ENCODE results near the gene IPO9. TPM values are rescaled to one million over a fixed set of nuclear protein-coding genes. Genes with fewer than 3 reads are reported as not detected.

Gene IPO9
- total RNA-seq, 1 experiment from 2014 or later, result 80.6 TPM

DNA sequence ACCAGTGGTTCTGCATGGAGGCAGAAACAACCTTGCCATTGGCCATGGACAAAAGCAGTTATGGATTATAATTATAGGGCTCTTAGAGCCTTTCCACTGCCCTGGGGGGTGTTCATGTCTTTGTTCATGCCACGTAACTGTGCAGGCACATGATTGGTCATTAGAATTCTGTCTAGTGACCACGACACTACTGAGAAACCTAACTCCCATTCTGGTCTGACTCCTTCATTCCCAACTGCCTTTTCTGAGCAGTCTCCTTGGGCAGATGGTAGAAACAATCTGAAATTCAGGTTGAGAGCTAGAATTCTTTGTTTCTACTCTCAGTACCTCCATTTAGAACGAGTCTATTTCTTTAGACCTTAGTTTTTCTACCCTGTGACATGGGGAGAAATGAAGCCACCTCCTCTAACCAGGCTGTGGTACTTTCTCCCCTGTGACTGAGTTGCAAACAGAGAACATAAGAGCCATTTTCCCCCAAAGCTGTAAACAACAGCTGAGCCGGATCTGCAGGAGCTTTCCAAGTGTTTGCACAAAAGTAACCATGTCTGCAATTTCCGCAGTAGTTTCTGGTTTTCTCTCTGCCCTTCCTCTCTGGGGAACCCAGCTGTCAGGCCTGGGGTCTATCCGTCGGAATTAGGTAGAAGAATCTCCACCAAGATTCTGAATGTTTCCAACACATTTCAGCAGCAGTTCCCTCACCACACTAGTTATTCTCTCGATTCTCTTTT lies 37.7 kb upstream of the IPO9 start:
- RAD21 ChIA-PET (ENCODE audit: low non-redundant PET in 1 of 2, low total read pairs in 2 of 2, uncharacterized antibody in 2 of 2, unreplicated experiment in 2 of 2), result interaction anchor here (0.6 to 3.2 kb wide), 3 partner anchors 81 to 203 kb away, joined by 5 to 40 read pairs (median 28); no protein-coding TSS in a partner anchor
- H3K79me2 ChIP-seq (ENCODE audit: insufficient read depth, low read length), result no peaks in the 10 kb centered on the region
- ATAC-seq, result no peak

DNA sequence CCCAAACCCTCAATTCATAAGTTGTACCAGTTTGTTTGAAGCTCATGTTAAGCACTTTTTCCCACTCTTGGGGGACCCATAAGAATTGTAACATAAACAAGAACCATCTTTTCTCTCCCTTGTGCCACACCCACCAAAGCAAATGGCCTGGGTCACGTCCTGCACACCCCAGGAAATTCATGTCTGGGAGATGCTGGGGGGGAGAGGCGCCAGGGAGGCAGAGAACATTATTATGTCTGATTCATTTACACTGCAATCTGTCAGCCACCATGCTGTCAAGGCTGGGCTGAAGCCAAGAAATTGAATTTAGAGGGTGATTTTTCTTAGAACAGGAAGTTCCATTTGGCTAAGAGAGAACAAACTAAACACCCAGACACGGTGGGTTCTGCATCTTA lies 37.2 kb upstream of the IPO9 start:
- ChIA-PET POLR2A (interaction anchor here (1.2 kb wide), 1 partner anchor 78 kb away, joined by 4 read pairs; no protein-coding TSS in a partner anchor), CTCF (interaction anchor here (0.9 to 10.1 kb wide), 2 partner anchors 11 to 83 kb away, joined by 3 to 297 read pairs; no protein-coding TSS in a partner anchor), RAD21 (ENCODE audit: low non-redundant PET in 1 of 2, low total read pairs in 2 of 2, uncharacterized antibody in 2 of 2, unreplicated experiment in 2 of 2) (interaction anchor here (2.5 to 3.2 kb wide), 2 partner anchors 82 kb away, joined by 28 to 40 read pairs; no protein-coding TSS in a partner anchor)
- H3K27me3 ChIP-seq (ENCODE audit: insufficient read depth, low read length), result no peaks in the 10 kb centered on the region
- H3K36me3 ChIP-seq (ENCODE audit: control insufficient read depth in 1 of 2, insufficient read depth in 2 of 2, low read length in 2 of 2), result peaks cover 4 to 6% of the 10 kb centered on the region in 2 experiments; a peak in 2 of 4 replicates
- H3K27ac ChIP-seq (ENCODE audit: low read depth, low read length), result no peak overlapping the region
- no peaks in the 10 kb centered on the region for H3K79me2 ChIP-seq (ENCODE audit: insufficient read depth, low read length)
- no peak overlapping the region for H2AFZ ChIP-seq (ENCODE audit: low read depth, low read length, poor library complexity, severe bottlenecking)
- H3K4me2 ChIP-seq (ENCODE audit: low read length), result no peak overlapping the region
- H3K9me3 ChIP-seq (ENCODE audit: control insufficient read depth in 1 of 2, insufficient read depth in 1 of 2, low read depth in 1 of 2, low read length in 2 of 2), result no peaks in the 10 kb centered on the region
- no peak for ATAC-seq
- H3K4me1 ChIP-seq (ENCODE audit: control insufficient read depth in 1 of 2, insufficient read depth in 2 of 2, low read length in 2 of 2), result no peaks in the 10 kb centered on the region
- H3K4me3 ChIP-seq (replicated peaks in 1 of 2; ENCODE audit: low read depth in 1 of 2, low read length in 2 of 2), result no peak overlapping the region
- no TSS peak for BruUV-seq (replicated peaks)
- H3K9ac ChIP-seq (ENCODE audit: low read length), result no peak overlapping the region
- no peaks in the 10 kb centered on the region for H3K9me2 ChIP-seq (ENCODE audit: insufficient read depth)
- intact Hi-C loops (cut with micrococcal nuclease), result no loop called here
- DNase-seq (ENCODE audit: low read depth, low spot score), result no peak
- H4K20me1 ChIP-seq (ENCODE audit: insufficient read depth), result no peaks in the 10 kb centered on the region
- TF ChIP-seq, protein P1, sequence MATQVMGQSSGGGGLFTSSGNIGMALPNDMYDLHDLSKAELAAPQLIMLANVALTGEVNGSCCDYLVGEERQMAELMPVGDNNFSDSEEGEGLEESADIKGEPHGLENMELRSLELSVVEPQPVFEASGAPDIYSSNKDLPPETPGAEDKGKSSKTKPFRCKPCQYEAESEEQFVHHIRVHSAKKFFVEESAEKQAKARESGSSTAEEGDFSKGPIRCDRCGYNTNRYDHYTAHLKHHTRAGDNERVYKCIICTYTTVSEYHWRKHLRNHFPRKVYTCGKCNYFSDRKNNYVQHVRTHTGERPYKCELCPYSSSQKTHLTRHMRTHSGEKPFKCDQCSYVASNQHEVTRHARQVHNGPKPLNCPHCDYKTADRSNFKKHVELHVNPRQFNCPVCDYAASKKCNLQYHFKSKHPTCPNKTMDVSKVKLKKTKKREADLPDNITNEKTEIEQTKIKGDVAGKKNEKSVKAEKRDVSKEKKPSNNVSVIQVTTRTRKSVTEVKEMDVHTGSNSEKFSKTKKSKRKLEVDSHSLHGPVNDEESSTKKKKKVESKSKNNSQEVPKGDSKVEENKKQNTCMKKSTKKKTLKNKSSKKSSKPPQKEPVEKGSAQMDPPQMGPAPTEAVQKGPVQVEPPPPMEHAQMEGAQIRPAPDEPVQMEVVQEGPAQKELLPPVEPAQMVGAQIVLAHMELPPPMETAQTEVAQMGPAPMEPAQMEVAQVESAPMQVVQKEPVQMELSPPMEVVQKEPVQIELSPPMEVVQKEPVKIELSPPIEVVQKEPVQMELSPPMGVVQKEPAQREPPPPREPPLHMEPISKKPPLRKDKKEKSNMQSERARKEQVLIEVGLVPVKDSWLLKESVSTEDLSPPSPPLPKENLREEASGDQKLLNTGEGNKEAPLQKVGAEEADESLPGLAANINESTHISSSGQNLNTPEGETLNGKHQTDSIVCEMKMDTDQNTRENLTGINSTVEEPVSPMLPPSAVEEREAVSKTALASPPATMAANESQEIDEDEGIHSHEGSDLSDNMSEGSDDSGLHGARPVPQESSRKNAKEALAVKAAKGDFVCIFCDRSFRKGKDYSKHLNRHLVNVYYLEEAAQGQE (IDR thresholded peaks at IDR 0.05; ENCODE audit: low read depth), result no peak
- TF ChIP-seq CBX3 (IDR thresholded peaks at IDR 0.05; ENCODE audit: low read depth) (no peak), POLR2AphosphoS5 (IDR thresholded peaks at IDR 0.05; ENCODE audit: low read depth, low read length) (no peak), SRF (IDR thresholded peaks at IDR 0.05; ENCODE audit: low read depth) (no peak), CEBPB (IDR thresholded peaks at IDR 0.05; ENCODE audit: low read depth) (no peak), SIN3A (IDR thresholded peaks at IDR 0.05; ENCODE audit: low read depth) (no peak), EZH2 (IDR thresholded peaks at IDR 0.05) (no peak), RAD21 (IDR thresholded peaks at IDR 0.05; ENCODE audit: low read depth) (no peak), POLR2A (IDR thresholded peaks at IDR 0.05; ENCODE audit: borderline replicate concordance, extremely low read depth, insufficient read depth, insufficient read length) (no peak), JUND (IDR thresholded peaks at IDR 0.05) (no peak), SP1 (IDR thresholded peaks at IDR 0.05; ENCODE audit: low read depth) (no peak), ZFX (IDR thresholded peaks at IDR 0.05) (no peak)
- TF ChIP-seq, protein P2, sequence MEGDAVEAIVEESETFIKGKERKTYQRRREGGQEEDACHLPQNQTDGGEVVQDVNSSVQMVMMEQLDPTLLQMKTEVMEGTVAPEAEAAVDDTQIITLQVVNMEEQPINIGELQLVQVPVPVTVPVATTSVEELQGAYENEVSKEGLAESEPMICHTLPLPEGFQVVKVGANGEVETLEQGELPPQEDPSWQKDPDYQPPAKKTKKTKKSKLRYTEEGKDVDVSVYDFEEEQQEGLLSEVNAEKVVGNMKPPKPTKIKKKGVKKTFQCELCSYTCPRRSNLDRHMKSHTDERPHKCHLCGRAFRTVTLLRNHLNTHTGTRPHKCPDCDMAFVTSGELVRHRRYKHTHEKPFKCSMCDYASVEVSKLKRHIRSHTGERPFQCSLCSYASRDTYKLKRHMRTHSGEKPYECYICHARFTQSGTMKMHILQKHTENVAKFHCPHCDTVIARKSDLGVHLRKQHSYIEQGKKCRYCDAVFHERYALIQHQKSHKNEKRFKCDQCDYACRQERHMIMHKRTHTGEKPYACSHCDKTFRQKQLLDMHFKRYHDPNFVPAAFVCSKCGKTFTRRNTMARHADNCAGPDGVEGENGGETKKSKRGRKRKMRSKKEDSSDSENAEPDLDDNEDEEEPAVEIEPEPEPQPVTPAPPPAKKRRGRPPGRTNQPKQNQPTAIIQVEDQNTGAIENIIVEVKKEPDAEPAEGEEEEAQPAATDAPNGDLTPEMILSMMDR (IDR thresholded peaks at IDR 0.05 in 2 of 3, conservative IDR thresholded peaks at IDR 0.05 in 1 of 3; ENCODE audit: borderline replicate concordance in 1 of 3, insufficient read depth in 1 of 3, low read depth in 2 of 3, low read length in 2 of 3), result no peak

More for the DNA sequence above, 37.7 kb upstream of the IPO9 start:
- ChIA-PET CTCF (interaction anchor here (0.9 to 10.1 kb wide), 2 partner anchors 12 to 82 kb away, joined by 3 to 297 read pairs; no protein-coding TSS in a partner anchor), POLR2A (interaction anchor here (1.2 kb wide), 1 partner anchor 77 kb away, joined by 4 read pairs; no protein-coding TSS in a partner anchor)
- Histone ChIP-seq H3K36me3 (ENCODE audit: control insufficient read depth in 1 of 2, insufficient read depth in 2 of 2, low read length in 2 of 2) (peaks cover 4 to 10% of the 10 kb centered on the region in 2 experiments; a peak in 2 of 4 replicates), H3K27me3 (ENCODE audit: insufficient read depth, low read length) (no peaks in the 10 kb centered on the region), H3K4me1 (ENCODE audit: control insufficient read depth in 1 of 2, insufficient read depth in 2 of 2, low read length in 2 of 2) (no peaks in the 10 kb centered on the region), H3K27ac (ENCODE audit: low read depth, low read length) (no peak overlapping the region), H2AFZ (ENCODE audit: low read depth, low read length, poor library complexity, severe bottlenecking) (no peak overlapping the region), H3K9ac (ENCODE audit: low read length) (no peak overlapping the region), H4K20me1 (ENCODE audit: insufficient read depth) (no peaks in the 10 kb centered on the region), H3K4me3 (replicated peaks in 1 of 2; ENCODE audit: low read depth in 1 of 2, low read length in 2 of 2) (no peak overlapping the region), H3K9me3 (ENCODE audit: control insufficient read depth in 1 of 2, insufficient read depth in 1 of 2, low read depth in 1 of 2, low read length in 2 of 2) (no peaks in the 10 kb centered on the region), H3K9me2 (ENCODE audit: insufficient read depth) (no peaks in the 10 kb centered on the region), H3K4me2 (ENCODE audit: low read length) (no peak overlapping the region)
- no peak for DNase-seq (ENCODE audit: low read depth, low spot score)
- TF ChIP-seq ZFX (IDR thresholded peaks at IDR 0.05), result no peak
- intact Hi-C loops (cut with micrococcal nuclease), result no loop called here
- no TSS peak for BruUV-seq (replicated peaks)
